Articular chondrocyte of knee joint (primary cell): Measurements from ENCODE around the gene DPP9. TPM values are rescaled to one million over a fixed set of nuclear protein-coding genes. Genes with fewer than 3 reads are reported as not detected.

ENCODE experiments used
- small RNA-seq: library from RNA; depleted of rRNA; stranded (forward); fragments of <200 nt; gene quantifications from one replicate; pipeline ENCODE3, GENCODE V24; 2012
- total RNA-seq: library from RNA; depleted of rRNA; stranded (reverse); fragments of >200 nt; gene quantifications from 2 replicates; pipeline ENCODE4 v1.2.3, GENCODE V29; 2012

The DPP9 gene
- 31.2 and 42.4 TPM in 2 replicates for total RNA-seq

DNA sequence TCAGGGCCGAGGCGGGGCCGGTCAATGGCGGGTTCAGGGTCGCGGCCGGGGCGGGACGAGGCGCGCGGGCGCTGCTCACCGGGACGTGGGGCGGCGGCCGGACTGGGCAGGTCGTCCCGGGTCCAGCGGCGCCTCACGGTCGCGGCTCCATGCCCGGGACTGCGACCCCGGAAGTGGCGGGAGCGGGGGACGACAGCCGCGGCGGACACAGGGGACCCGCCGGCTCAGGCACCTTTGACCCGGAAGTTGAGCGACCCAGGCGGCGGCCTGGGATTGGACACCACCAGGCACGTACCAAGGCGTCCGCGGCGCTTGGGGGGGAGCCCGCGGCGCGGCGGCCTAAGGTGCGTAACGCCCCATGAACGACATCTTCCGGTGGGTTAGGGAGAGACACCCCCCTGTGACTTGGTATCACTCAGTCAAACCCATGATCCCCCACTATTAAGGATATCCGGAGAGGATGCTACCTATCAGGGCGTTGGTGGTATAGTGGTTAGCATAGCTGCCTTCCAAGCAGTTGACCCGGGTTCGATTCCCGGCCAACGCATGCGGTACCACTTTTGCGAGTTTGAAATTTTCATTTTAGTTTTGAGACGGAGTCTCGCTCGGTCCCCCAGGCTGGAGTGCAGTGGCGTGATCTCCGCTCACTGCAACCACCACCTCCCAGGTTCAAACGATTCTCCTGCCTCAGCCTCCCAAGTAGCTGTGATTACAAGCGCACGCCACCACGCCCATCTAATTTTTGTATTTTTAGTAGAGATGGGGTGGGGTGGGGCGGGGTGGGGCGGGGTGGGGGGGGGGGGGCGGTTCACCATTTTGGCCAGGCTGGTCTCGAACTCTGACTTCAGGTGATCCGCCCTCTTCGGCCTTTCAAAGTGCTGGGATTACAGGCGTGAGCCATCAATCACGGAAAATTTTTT is at the start of gene DPP9:
Gene DPP9, minus strand, starts transcription at position 248 of the 920 bp plus-strand sequence. CDS start 3,936 bp downstream, outside the sequence.

DNA sequence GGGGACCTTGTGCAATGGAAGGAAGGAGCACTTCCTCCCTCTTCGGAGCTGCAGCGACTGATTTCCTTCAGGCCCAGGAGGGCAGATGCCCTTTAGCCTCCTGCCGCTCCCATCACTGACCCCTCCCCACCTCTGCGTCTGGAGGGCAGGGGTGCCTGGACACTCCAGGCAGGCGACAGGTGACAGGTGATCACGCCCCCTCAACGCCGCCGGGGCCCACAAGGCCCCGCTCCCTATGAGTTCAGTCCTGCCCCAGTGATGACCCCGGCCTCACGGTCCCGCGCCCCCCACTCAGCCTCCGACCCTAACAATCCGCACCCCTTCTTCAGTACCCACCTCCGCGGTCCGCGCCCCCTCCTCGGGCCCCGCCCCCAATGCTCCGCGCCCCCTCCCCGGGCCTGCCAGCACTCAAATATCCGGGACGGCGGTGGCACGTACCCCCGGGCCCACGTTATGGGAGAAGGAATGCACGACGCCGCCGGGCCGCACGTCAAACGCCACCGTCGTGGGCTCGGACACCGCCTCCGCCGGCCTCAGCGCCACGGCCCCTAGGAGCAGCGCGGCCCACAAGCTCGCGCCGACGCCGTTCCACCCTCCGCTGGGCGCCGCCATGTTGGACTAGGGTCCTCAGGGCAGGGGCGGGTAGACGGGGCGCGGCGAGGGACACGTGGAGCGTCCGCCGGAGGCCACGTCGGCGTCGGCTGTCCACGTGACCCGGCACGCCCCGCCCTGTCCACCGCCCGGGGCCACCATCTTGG is 53.7 kb downstream of the DPP9 start, which contains the start of gene MYDGF:
Gene MYDGF, minus strand, starts transcription at position 620 of the 758 bp plus-strand sequence. Its CDS starts 8 bp downstream, at position 612.

GRCh38 chr19:4638828-4639530 is 84.7 kb downstream of the DPP9 start, which contains the start of gene TNFAIP8L1:
TNFAIP8L1 (plus strand) TSS chr19:4639516; CDS start chr19:4651870, 12,354 bp downstream.

Small RNAs within 50 kb of the gene (small RNA-seq; reads per million reads assigned to genes)
- not detected for gene MIR7-3

Other genes starting within 250 kb of the DPP9 start
- gene PLIN4, start 205.4 kb downstream of the DPP9 start, total RNA-seq = 0.11 and 0.13 TPM in 2 replicates
- not detected in 2 replicates for gene PLIN5, start 188.6 kb downstream of the DPP9 start, total RNA-seq
- gene LRG1, start 183.8 kb downstream of the DPP9 start, total RNA-seq = not detected in 2 replicates
- 0.43 and 1.7 TPM in 2 replicates for gene SEMA6B, start 164.2 kb downstream of the DPP9 start, total RNA-seq
- gene TNFAIP8L1, start 84.3 kb downstream of the DPP9 start, total RNA-seq = 1.6 and 1.8 TPM in 2 replicates
- 133 and 176 TPM in 2 replicates for gene MYDGF, start 53.5 kb downstream of the DPP9 start, total RNA-seq
- gene FEM1A, start 67.9 kb upstream of the DPP9 start, total RNA-seq = 8.4 and 8.5 TPM in 2 replicates
- 1.7 and 1.8 TPM in 2 replicates for gene TICAM1, start 107.9 kb upstream of the DPP9 start, total RNA-seq
- gene PLIN3, start 143.8 kb upstream of the DPP9 start, total RNA-seq = 265 and 328 TPM in 2 replicates
- gene ARRDC5, start 179.1 kb upstream of the DPP9 start, total RNA-seq = 0.11 TPM in 1 of 2 replicates, not detected in the other
- gene UHRF1, start 185.7 kb upstream of the DPP9 start, total RNA-seq = 13.2 and 17.9 TPM in 2 replicates
- gene KDM4B, start 245.3 kb upstream of the DPP9 start, total RNA-seq = 21.2 and 23.6 TPM in 2 replicates